GM20000 (cell line): Measurements from ENCODE around the gene FBXL16.
"Not testable (repeated sequence)": the region's sequence is repeated elsewhere in the genome, so short reads cannot be mapped to it uniquely, and the experiment has no call there.

Source experiments
- DNase-seq: peaks from one replicate; pipeline ENCODE4 v3.0.0; 2012; ENCODE audit warnings: low spot score
- CTCF ChIP-seq: IDR thresholded peaks from 2 replicates; pipeline ENCODE4 v1.5.1; 2012; ENCODE audit warnings: mild to moderate bottlenecking, control low read depth; ENCODE audit errors: extremely low read depth, missing control alignments

Gene FBXL16

DNA sequence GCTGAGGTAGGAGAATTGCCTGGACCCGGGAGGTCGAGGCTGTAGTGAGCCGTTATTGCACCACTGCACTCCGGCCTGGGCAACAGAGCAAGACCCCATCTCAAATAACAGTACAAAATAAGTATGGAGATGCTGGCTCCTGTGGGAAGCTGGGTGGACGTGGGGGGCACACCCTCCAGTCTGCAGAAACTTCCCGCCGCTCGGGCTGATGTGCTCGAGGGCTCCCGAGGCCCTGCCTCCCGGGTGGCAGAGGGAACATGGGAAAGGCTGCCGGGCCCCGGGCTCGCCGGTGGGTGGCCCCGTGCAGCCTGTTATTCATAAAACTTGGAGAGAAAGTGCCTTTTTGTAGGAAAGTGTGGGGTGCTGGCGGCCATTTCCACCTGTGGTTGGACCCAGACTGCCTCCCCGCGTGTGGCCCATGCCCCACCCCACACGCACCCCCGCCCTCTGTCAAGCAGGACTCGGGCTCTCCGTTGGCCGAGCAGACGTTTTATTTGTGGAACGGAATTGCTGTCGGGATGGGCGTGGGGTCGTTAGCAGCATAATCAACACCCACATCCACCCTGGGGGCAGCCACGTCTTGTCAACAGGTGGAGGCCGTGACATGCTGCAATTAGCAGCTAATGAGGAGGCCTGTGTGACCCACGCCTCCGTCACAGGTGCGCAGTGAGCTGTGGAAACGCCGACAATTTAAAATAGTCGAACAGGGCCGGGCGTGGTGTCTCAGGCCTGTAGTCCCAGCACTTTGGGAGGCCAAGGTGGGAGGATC is 42.6 kb upstream of the FBXL16 start:
- TF ChIP-seq CTCF: no peak
- DNase-seq: no peak

- no peak for TF ChIP-seq CTCF
- DNase-seq: no peak
Measured at GRCh38 chr16:746637-747036, 41.0 kb upstream of the FBXL16 start.

DNA sequence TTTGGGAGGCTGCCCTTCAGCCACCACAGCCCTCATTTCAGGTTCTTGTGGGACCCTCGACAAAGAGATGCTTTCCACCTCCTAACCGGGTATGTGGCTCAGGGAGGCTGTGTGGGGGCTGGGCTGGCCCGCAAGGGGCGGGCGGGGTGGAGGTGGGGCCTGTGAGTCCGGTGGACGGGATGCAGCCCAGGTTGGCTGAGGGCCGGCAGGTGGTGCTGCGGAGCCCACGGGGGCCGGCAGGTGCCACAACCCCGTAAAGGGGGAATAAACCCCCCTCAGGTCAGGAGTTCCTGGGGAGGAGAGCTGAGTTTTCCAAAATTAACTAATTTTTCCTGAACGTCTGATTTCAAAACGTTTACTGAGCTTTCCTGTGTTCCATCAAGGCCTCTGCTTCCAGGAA is 40.1 kb upstream of the FBXL16 start:
- peak; percentile 75 for DNase-seq
- TF ChIP-seq CTCF: peak; percentile 24

DNA sequence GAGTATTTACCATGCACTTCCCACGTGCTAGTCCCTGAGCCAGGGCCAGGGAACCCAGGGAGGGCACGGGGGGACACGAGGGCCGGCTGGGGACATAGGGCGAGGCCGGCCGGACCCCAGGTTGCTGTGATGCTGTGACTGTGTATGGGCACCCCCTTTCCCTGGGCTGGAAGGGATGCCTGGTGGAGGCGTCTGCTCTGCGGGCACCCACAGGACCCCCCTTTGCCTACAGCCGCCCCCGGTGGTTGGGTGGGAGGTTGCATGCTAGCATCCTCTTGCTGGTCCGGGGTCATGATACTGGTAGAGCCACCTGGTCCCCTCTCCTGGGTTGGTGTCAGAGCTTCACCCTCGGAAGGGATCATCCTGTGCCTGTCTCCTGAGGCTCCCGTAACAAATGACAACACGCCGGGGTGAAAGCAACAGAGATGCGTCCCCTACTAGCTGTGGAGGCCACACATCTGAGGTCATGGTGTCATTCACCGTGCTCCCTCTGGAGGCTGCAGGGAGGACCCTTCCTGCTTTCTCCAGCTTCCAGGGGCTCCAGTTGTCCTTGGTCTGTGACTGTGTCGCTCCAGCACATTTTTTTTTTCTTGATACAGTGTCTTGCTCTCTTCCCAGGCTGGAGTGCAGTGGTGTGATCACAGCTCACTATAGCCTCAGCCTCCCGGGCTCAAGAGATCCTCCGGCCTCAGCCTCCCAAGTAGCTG is 38.3 kb upstream of the FBXL16 start:
- TF ChIP-seq CTCF: no peak
- no peak for DNase-seq

DNA sequence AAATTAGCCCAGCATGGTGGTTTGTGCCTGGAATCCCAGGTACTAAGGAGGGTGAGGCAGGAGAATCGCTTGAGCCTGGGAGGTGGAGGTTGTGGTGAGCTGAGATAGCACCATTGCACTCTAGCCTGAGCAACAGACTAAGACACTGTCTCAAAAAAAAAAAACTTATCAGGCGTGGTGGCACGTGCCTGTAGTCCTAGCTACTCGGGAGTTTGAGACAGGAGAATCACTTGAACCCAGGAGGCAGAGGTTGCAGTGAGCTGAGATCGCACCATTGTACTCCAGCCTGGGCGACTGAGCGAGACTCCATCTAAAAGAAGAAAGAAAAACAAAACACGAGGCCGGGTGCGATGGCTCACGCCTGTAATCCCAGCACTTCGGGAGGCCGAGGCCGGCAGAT is 37.3 kb upstream of the FBXL16 start:
- DNase-seq: not testable (repeated sequence)

- no peak for TF ChIP-seq CTCF
- no peak for DNase-seq
Measured at GRCh38 chr16:741986-742629, 36.5 kb upstream of the FBXL16 start.

- TF ChIP-seq CTCF: peak; percentile 100
Measured at GRCh38 chr16:740764-741505, 35.3 kb upstream of the FBXL16 start, which contains the start of gene CIAO3. Gene CIAO3 (minus strand): TSS chr16:740997. CDS start chr16:740985, 12 bp downstream.

More at GRCh38 chr16:740764-741505, 35.3 kb upstream of the FBXL16 start, which contains the start of gene CIAO3:
- peak; percentile 98 for DNase-seq
